Measurements from ENCODE around the gene CHID1.

CHID1 gene

DNA sequence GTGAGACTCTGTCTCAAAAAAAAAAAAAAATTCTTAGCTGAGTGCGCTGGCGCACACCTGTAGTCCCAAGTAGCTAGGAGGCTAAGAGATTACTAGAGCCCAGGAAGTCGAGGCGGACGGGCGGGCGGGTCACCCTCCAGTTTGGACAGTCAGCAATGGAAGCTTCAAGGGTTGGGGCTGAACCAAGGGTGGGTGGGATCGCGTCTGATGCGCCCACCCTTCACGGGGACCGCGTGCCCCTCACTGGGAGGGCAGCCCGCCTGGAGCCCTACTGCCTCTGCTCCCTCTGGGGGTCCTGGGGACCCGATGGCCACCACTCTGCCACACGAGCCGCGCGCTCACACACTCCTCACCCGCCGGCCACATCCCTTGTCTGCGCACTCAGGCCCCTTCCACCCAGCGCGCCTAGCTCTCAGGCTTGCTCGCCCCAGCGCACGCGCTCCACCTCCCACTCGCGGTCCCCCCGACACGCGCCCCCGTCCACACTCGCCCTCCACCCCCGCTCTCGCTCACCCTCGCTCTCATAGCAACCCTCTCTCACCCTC is 494 bp downstream of the CHID1 start:
- no peak for DNase-seq (ENCODE audit: low spot score)

GRCh38 chr11:909406-909805 is 1.2 kb downstream of the CHID1 start:
- DNase-seq (ENCODE audit: low spot score) = no peak

DNA sequence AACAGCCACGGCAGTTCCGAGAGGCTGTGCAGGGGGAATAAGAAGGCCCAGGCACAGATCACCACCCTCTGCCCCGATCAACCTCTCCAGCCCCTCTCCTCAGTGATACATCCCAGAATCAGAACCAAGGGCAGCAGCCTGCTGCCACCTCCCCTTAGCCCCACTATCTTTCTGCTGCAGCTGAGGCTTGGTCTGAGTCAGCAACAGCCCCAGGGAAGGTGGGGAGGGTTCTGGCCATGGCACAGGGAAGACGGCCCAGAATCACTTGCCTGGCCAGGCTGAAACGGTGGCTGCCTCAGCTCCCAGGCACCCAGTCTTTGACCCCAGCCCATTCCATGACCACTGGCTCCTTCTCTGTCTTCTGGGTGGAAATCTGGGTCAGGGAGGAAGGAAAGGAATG is 2.3 kb downstream of the CHID1 start:
- no peak for DNase-seq (ENCODE audit: low spot score)

- DNase-seq (ENCODE audit: low spot score) = no peak
These were observed 2.9 kb downstream of the CHID1 start for GRCh38 chr11:907668-908067.

- DNase-seq (ENCODE audit: low spot score) = no peak
These were observed 4.7 kb downstream of the CHID1 start for GRCh38 chr11:905952-906351.

DNA sequence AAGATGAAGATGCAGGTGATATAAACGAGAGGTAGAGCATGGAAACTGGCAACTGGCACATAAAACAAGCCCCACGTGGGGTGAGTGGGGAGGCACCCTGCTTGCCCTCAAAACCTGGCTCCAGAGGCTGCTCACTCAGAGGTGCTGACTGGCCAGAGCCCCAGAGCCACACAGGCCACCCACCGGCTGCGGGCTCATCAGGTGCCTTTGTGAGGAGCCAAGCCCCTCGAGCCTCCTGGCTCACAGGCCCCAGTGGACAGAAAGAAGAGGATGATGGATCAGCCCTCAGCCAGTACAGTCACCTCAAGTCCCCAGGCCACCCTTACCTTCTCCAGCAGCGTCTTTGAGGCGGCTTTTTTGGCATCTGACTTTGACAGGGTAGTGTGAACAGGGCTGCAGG is 6.2 kb downstream of the CHID1 start:
- DNase-seq (ENCODE audit: low spot score) = no peak

GRCh38 chr11:901452-902061 is 9.1 kb downstream of the CHID1 start:
- no peak for DNase-seq (ENCODE audit: low spot score)

GRCh38 chr11:900545-900944 is 10.1 kb downstream of the CHID1 start:
- DNase-seq (ENCODE audit: low spot score) = no peak

DNA sequence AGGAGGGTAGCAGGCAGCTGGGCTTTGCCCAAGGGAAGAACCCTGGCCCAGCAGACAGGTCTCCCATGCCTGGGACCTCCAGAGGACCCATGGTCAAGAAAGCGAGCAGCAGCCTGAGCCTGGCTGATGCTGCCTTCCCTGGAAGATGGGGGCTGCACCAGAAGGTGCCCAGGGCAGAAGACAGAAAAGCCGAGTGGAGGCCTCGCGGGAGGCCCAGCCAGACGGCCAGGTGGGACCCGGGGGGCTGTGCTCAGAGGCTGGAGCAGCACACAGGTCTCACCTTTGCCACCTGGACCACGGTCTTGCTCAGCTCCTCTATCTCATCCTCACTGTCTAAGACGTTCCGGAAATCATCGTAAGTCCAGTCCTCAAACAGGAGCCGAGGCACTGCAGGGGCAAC is 10.9 kb downstream of the CHID1 start:
- no peak for DNase-seq (ENCODE audit: low spot score)

- no peak for DNase-seq (ENCODE audit: low spot score)
These were observed 11.9 kb downstream of the CHID1 start for GRCh38 chr11:898540-899190.

GRCh38 chr11:898143-898511 is 12.5 kb downstream of the CHID1 start:
- DNase-seq (ENCODE audit: low spot score) = no peak

- no peak for DNase-seq (ENCODE audit: low spot score)
These were observed 13.1 kb downstream of the CHID1 start for GRCh38 chr11:897253-898142.

DNA sequence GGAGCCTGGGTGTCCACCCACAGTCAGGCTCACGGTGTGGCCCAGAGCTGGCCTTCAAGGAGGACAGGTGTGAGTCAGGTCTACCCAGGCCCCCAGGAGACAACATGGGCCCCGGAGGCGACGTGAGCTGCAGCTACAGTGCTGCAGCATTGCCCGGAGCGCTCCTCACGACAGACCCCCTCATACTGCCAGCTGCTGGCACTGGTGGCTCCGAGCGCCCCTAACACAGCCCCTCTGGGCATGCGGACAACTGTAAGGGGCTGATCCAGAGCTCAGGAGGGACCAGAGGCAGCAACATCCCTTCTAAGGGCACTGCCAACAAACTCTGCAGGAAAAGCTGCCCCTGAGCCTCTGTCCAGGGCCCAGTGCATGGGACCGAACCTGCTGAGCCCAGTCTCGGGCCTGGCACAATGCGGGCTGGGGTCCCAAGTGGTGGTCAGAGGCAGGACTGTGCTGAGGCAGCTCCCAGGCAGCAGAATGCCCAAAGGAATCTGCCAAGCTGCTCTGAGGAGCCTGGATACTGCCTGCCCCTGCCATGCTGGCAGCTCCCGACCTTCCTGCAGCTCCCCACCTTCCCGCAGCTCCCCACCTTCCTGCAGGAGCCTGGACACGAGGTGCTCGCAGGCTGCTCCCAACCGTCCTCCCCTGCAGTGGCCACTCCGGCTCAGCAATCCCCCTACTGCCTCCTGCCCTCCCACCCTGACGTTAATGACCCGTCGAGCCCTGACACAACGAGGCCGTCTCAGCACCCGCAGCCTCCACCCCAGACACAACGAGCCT is 15.1 kb downstream of the CHID1 start:
- DNase-seq (ENCODE audit: low spot score) = no peak

GRCh38 chr11:894575-895201 is 15.9 kb downstream of the CHID1 start:
- no peak for DNase-seq (ENCODE audit: low spot score)

DNA sequence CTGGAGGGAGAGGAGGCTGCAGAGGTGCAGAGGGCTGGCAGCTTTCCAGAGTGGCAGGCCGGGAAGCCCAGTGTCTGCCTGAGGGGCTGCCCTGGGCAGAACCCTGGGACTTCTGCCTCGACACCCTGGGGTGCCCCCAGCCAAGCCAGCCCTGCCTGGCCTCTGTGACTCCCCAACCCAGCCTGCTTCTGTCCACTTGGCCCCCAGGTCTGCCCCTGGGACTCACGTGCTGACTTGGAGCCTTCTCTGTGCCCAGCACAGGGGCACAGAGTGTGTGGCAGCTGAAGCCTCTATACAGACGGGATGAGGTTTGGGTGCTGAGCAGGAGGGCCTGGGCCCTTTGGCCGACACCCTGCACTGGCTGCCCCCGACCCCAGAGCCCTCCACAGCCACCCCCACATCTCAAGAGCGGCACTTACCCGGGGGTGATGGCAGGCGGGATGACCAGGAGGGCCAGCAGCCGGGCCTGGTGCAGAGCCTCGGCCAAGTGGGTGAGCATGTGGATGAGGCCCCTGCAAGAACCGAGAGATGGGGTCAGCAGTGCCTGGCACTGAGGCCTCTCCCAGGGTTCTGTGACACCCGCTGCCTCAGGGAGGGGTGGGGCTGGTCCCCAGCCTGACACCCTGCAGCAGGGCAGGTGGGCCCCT is 17.5 kb downstream of the CHID1 start:
- no peak for DNase-seq (ENCODE audit: low spot score)

- DNase-seq (ENCODE audit: low spot score) = no peak
These were observed 19.6 kb downstream of the CHID1 start for GRCh38 chr11:890794-891540.

DNA sequence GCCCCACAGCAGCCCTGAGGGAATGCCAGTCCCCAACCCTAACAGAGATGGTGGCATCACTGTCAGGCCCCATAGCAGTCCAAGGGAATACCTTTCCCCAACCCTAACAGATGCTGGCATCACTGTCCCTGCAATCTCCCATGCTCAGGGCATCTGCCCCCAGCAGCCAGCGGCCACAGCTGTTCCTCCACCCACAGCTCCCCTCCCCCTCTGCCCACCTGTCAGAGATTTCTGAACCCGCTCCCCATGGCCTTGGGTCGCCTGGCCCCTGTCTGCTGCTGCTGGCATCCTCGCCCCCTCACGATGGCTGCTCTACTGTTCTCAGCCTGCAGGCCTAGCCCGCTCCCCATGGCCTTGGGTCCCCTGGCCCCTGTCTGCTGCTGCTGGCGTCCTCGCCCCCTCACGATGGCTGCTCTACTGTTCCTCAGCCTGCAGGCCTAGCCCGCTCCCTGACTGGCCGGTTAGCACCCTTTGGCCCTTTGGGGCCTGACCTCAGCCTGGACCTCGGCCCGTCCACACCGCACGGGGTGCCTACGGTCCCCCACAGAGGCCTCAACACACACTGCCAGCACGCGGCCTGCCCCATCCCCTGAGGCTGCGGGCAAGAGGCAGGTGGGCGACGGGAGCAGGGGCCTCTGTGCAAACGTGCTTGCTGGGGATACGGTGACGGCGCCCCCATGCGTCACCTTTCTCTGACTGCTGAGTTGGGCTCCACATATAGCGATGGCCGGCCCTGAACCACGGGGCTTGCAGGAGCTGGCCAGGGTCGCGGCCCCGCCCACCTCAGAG is 20.7 kb downstream of the CHID1 start:
- no peak for DNase-seq (ENCODE audit: low spot score)

DNA sequence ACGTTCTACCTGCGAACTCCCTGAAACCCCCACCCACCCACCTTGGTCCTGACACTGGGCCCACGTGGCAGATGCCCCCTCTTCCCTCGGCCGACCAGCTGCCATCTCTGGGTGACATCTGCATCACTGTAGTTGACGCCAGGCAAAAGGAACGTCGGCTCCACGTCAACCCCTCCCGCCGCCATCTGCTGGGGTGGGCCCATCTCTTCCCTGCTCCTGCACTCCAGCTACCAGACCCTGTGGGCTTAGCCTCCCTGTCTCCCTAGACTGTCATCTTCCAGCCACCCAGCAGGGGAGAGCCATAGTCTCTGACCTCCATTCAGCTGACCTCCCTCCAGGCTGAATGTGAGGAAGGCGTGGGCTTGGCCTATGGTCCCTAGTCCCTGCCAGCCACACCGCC is 21.4 kb downstream of the CHID1 start:
- DNase-seq (ENCODE audit: low spot score) = no peak
